ENCODE data around the gene KIDINS220.

DNA sequence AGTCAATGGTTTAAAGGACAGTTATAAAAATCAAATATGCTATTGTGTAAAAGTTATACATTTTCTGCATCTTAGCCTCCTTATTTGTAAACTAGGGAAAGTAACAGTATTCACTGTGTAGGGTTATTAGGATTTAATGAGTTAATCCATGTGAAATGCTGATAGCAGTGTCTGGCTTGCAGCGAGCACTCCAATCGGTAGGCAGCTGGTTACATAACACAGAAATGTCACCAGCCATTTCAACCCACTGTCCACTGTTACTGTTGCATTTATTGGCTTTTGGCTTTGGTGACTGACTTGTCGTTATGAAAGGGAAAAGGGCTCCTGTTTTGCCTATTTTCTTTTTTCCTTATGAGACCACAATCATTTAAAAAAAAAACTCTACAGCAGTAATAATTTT lies 116.7 kb downstream of the KIDINS220 start:
- TF ChIP-seq TEAD4 (IDR thresholded peaks at IDR 0.05), result no peak
- no peak for TF ChIP-seq TAF1 (IDR thresholded peaks at IDR 0.05; ENCODE audit: low read depth)

Data from Ishikawa (cell line).